Activated CD8-positive, alpha-beta T cell treated with anti-CD3 and anti-CD28 coated beads for 36 hours (primary cell): ENCODE results near the gene TUNAR. TPM values are rescaled to one million over a fixed set of nuclear protein-coding genes. Genes with fewer than 3 reads are reported as not detected.

Source experiments
- total RNA-seq, 2 experiments: library from RNA; stranded (reverse); gene quantifications; one replicate each; pipeline ENCODE4 v1.2.3, GENCODE V29; 2021

The TUNAR gene
- total RNA-seq, 2 experiments from 2014 or later: not detected

Other genes with a start within 250 kb of the TUNAR start
- gene TCL1B, start 190.4 kb upstream of the TUNAR start, total RNA-seq: not detected
- gene TCL1A, start 162.7 kb upstream of the TUNAR start, total RNA-seq: 1 to 10 TPM in 1 of 2 experiments, under 1 TPM in 1; 0.65 to 1.1 TPM
- gene C14orf132, start 162.5 kb downstream of the TUNAR start, total RNA-seq: 1 to 10 TPM; 1.6 to 2.3 TPM